NCI-H1105 treated with DMSO at 0.1 percent for 48 hours (cell line): ENCODE measurements around the gene CDC20.
"Not testable (repeated sequence)": the region's sequence is repeated elsewhere in the genome, so short reads cannot be mapped to it uniquely, and the experiment has no call there.

Source experiments
- DNase-seq: peaks from one replicate; lab custom pipeline; 2025; lab: John Stamatoyannopoulos, UW

Gene CDC20

DNA sequence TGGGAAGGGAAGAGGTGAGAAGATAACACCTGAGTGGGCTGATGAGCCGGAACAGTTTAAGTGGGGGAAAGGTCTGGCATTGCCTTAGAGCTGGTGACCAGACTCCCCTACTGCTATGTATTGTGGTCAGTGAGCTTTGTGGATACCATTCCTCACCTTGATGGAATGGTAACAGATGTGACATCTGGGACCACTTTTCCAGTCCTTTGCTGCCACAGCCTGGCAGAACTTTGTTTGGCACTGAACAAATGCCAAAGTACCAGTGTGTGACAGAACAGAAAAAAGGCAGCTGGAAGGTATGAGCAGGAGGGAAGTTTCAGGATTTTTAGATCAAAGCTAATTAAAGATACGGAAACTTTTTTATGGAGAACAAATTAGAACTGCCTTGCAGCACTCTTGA, 24.7 kb downstream of the CDC20 start:
- no peak for DNase-seq

DNA sequence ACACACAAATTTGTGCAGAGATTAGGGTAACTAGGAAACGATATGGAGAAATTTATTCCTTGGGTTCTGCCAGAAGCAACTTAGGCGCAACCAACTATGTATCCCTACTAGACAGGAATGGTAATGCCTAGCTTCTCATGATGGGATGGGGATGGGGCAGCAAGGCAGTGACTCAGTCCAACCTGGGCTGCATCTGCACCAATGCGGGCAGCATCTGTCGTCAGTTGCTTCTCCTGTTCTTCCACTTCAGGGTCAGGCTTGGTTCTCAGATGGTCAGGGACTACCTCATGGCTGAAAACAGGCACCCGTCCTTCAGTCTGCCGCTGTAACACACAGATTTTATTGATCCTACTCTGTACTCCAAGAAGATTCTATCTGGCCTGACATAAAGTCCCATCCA, 27.9 kb downstream of the CDC20 start:
- no peak for DNase-seq

DNA sequence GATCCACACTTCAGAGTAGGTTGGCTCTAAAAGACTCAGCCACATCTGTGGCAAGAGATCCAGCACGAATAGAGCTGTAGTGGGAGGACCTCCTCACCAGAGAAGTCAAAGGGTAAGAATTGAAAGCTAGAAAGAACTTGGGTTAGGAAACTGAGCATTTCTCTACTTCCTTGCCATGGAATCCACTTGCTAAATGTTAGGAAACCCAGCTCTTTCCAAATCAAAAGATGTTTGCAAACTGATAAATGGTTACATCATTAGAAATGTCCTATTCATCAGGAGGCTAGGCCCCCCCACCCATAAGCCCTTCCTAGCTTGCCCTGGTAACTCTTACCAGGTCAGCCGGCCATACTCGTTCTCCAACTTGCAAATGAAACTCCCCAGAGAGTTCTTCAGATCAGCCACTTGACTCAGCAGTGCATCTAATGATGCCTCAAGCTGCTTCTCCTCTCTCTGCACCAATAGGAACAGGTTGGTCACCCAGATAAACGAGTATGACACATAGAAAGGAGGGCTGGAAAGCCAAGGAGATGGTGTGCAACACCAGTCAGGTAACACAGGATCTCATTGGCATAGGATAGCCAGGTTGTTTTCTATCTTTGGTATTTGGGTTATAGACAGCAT, 29.3 kb downstream of the CDC20 start:
- no peak for DNase-seq

DNA sequence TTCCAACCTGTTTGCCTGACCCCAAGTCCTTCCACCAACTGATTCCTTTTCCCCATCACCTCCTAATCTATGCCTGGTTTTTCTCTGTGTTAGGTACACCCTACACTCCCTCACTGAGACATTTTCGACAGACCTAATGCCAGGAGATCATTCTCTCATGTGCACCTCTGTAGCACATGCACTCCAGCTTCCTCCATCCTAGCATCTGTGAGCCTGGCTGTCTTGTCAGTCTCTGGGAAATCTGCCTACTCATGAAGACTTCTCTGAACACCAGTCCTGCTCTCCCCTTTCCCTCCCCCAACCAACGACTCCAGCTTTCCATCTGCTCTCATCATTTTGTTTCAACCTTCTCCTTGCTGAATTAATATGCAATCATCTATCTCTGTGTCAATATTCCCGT, 29.8 kb downstream of the CDC20 start:
- no peak for DNase-seq

DNA sequence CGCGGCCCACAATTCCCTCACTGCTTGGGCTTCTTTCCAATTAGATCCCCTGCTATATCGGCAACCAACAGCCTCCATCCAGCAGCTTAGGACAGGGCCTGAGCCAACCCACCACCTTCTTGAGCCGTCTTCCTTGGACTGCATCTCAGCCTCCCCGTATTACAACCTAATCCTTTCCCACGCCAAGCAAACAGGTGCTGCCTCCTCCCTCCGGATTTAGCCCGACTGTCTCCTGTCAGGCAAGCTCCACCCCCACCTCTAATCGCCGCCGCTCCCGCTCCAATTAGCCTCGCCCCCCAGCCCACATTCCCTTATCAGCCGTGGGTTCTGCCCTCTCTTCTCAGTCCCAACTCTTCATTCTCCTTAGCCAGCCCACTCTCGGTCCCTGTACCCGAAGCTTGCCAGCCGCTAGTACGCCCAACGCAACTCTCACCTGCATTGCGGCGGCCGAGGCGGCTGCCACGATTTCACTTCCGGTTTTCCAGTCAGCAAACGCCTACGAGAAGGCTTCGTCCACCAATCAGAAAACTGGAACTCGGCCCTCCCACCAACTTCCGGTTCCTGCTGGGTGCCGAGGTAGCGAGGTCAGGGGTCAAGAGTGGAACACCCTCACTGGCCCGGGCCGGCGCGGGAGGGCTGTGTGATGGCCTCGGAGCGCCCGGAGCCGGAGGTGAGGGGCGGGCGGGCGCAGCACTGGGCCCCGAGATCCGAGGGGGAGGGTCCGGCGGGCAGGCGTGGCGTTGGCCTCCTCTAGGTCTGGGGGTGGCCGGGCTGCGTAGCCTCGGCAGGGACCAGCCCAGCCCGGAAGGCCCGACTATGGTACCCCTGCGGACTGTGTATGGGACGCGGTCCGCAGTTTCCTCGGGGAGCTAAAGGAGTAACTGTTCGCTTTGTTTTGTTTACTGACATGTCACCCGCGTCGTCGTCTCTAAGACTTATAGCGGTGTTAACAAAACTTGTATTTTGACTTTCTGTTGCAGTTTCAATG, 30.8 kb downstream of the CDC20 start, which contains the start of the genes MED8 and SZT2:
TSS of gene MED8 (minus strand) at position 475 of the 988 bp plus-strand sequence. CDS start at position 439, 36 bp downstream.
TSS of gene SZT2 (plus strand) at position 574 of the 988 bp plus-strand sequence. CDS start at position 644, 70 bp downstream.
- DNase-seq = peak; percentile 95

DNA sequence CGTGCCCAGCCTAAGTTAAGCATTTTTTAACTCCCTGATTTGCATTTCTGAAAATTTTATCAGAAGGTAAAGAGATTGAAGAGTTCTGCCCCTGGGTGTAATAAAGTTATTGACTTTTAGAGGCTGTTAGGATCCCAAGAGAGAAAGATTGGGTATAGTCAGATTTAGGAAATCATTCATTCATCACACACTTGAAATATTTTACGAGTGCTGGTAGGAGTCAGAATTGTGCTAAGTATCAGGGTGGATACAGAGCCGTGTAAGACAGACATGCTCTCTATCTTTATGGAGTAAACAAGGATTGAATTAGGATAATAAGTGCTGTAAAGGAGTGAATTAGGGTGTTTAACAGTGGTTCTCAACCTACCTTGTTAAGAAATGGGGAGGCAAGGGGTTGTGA, 33.9 kb downstream of the CDC20 start:
- no peak for DNase-seq

DNA sequence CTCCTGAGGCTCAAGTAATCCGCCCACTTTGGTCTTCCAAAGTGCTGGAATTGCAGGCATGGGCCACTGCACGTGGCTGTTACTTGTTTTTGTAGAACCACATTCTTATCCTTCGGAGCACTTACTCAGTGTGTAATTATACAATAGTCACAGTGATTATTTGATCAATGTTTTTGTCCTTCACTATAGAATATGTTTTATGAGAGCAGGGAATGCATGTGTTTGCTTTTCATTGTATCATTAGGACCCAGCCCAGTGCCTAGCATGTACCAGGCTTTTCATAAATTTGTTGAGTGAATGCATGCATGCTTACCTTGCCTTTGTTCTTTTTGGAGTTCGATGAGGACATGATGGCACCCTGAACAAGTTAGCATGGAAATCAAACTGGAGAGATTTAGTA, 36.7 kb downstream of the CDC20 start:
- DNase-seq = no peak

DNA sequence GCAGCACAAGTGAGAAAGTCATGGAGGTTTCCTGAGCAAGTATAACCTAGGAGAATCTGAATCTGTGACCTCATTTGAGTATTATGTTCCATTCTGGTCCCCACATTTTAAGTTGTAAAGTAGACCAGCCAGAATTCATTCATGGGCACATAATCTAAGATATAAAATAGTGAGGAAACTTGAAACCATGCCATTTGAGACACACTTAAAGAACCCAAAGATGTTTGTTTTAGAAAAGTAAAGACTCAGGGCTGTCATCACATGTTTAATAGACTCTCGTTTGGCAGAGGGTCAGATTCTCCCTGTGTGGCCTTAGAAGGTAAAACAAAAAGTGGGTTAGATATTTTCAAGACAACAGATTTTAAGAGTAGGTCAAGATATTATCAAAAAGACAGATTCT, 37.3 kb downstream of the CDC20 start:
- no peak for DNase-seq

DNA sequence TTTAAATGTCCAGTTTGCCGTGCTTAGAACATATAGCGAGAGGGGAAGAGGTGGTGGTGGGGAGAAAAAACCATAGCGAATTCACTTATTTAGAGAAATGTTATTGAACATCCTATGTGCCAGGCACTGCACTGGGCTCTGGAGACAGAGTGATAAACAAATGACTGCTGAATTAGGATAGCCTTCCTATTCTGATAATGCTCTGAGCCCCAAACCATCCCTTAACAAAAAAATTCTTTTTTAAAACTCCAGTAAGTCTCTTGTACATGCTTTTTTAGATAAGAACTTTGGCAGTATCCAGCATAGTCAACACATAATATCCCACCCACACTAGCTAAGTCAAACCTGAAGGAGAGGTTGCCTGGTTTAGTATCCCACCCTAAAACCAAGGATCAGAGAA, 39.4 kb downstream of the CDC20 start:
- DNase-seq = no peak

DNA sequence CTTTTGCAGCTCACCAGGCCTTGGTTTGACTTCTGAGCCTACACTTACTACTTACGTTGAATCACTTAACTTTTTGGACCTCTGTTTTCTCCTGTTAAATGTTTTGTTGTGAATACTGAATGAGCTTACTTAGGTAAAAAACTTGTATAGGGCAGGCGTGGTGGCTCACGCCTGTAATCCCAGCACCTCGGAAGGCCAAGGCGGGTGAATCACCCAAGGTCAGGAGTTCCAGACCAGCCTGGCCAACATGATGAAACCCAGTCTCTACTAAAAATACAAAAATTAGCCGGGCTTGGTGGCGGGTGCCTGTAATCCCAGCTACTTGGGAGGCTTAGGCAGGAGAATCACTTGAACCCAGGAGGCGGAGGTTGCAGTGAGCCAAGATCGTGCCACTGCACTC, 41.7 kb downstream of the CDC20 start:
- DNase-seq = not testable (repeated sequence)

DNA sequence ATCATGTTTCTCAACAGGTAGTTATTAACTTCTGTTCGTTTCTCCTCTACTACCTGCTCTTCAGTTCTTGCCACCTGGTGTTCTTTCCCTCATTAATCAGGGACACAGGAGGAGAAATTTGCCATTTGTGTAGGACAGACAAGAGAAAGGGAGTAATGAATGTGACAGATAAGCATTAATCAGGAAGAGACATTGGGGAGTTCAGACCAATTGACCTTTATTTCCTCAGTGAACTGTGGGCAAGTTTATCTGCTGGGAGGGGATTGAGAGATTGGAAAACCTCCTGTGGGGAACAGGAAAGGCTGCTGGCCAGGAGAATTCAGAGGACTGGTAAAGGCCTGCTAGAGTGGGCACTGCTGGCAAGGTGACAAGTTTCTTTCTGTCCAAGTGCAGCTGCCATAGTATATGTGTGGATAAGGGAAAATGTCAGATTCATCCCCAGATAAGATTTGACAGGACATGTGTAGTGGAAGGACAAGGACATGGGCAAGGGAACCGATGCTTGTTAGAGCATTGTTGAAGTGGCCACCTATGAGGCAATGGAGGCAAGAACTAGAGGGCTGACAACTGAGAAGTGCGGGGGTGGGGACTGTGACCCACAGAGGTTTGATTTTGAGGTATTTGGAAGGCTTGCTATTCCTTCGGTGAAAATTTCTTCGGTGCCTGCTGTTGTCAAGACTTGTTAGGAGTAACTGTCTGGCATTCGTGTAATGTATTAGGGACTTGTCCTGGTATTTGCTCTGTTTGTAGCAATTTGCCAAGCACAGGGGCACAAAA, 43.5 kb downstream of the CDC20 start:
- DNase-seq = no peak

DNA sequence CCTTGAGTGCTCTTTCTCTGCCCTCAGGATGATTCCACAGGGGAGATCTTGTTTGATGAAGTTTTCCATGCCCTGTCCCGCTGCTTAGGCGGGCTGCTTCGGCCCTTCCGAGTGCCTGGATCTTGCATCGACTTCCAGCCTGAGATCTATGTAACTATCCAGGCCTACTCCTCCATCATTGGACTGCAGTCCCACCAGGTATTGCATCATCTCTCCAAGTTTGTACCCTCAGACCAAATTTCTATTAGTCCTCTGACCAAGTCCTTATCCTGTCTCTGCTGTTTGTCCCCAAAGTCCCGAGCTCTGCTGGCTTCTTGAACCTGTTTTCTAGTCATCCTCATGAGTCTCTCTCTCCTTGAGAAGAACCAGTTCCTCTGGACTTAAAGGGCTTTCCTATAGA, 45.6 kb downstream of the CDC20 start:
- no peak for DNase-seq

DNA sequence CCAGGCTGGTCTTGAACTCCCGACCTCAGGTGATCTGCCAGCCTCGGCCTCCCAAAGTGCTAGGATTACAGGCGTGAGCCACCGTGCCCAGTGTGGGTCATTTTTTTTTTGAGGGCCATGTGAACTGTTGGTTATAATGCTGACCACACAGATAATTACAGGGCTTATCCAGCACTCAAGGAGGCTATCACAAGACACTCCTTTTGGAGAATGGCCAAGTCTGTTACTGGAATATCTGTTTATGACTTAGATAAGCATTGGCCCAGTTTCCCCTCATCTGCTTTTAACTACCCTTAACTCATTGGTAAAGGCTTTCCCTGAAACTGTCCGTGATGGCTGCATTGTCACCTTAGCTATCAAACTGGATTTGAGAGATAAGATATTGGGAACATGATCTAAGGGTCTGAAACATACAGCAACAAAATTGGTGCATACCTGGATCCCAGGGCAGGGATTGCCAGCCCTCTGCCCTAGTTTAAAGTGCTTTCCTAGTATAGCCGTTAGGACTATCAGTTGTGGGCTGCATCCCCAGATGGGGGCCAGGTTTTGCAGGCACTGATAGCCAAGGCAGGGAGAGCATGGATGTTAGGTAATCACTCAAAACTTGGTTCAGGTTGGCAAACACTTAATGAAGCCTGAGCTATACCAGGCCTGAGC, 46.6 kb downstream of the CDC20 start:
- no peak for DNase-seq

DNA sequence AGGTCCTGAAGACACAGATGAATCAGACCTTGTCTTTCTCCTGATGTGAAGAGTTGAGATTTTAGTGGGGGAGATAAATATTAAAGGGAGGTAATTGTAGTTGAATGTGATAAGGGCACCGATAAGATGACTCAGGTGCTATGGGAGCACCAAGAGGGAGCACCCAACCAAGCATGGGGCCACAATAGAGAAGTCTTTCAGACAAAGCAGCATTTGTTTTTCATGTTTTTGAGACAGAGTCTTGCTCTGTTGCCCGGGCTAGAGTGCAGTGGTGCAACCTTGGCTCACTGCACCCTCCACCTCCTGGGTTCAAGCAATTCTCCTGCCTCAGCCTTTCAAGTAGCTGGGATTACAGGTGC, 47.1 kb downstream of the CDC20 start:
- no peak for DNase-seq

DNA sequence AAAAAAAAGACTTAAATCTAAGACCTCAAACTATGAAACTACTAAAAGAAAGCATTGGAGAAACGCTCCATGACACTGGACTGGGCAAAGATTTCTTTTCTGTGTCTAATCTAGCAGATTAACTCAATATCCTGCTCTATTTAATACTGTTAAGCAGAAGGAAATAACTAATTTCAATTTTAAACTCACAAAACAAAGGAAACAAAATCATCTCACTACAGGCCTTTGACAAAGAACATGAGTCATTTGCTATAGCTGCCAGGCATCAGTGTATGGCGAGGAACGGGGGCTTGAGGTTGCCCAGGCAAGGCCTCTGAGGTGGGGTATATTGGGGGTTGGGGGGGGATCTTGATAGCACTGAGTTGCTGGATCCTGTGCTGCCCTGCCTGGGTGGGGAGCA, 51.8 kb downstream of the CDC20 start:
- no peak for DNase-seq
